Loucy (cell line): ENCODE data around the gene DRC1.

Source experiments
- CTCF ChIP-seq: fragments of 200-600 bp; sonication (generic); conservative IDR thresholded peaks from 2 replicates; pipeline ENCODE4 v1.5.1; 2014; ENCODE audit warnings: mild to moderate bottlenecking, antibody characterized with exemption, low read length
- EZH2phosphoT487 ChIP-seq: fragments of 200-600 bp; IDR thresholded peaks from 2 replicates; pipeline ENCODE4 v1.6.1; 2018; ENCODE audit warnings: antibody characterized with exemption, mild to moderate bottlenecking, moderate library complexity, borderline replicate concordance

- no peak for TF ChIP-seq CTCF
- TF ChIP-seq EZH2phosphoT487, result no peak
Observed at GRCh38 chr2:26411419-26411818, 9.7 kb downstream of the DRC1 start.
